Measurements from ENCODE around the gene CDH18. TPM values are rescaled to one million over a fixed set of nuclear protein-coding genes. Genes with fewer than 3 reads are reported as not detected.

CDH18 gene
- total and polyA plus RNA-seq, 2 donors (not counting 3 experiments of a cell fraction or from before 2014, with no cell fraction given) = 0.06 TPM; not detected in 1

DNA sequence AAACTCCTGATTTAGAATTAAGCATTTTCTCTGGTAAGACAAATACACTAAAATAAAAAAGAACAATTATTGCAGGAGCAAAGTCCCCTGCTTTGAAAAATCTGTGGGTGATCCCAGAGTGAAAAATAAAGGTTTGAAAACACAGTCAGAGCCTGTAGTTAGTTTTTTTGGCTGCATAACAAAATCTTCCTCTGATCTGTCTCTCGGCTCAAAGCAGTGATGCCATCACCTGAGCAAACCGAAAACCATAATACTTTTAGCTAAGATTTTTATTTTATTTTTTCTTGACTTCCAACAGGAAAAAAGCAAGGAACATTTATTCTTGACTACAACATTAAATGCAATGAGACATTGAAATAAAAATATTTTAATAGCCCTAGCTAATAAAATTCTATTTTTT lies 1.2 kb downstream of the CDH18 start:
- CTCF ChIA-PET = no interaction called here
- Histone ChIP-seq H3K9me3 (replicated peaks; ENCODE audit: control insufficient read depth, insufficient read depth, low read length) (peaks cover 2% of the 10 kb centered on the region), H3K27ac (ENCODE audit: insufficient read depth, low read depth, low read length) (no peak overlapping the region), H3K9ac (replicated peaks; ENCODE audit: extremely low read depth, insufficient read depth, low read length) (no peak overlapping the region), H2AFZ (ENCODE audit: low read depth, low read length) (no peak overlapping the region), H4K20me1 (replicated peaks; ENCODE audit: control insufficient read depth, extremely low read depth, insufficient read depth, low read length) (no peaks in the 10 kb centered on the region), H3K4me3 (replicated peaks in 1 of 3; ENCODE audit: insufficient read depth in 1 of 3, low read depth in 1 of 3, low read length in 3 of 3) (no peak overlapping the region), H3K9me1 (replicated peaks; ENCODE audit: control insufficient read depth, extremely low read depth, insufficient read depth, low read length) (no peaks in the 10 kb centered on the region), H3K27me3 (ENCODE audit: control insufficient read depth in 2 of 2, insufficient read depth in 2 of 2, low read length in 2 of 2) (peaks cover 0 to 4% of the 10 kb centered on the region in 2 experiments), H3K4me2 (ENCODE audit: insufficient read depth, low read length) (no peak overlapping the region), H3K79me2 (ENCODE audit: control insufficient read depth, insufficient read depth, low read length) (no peaks in the 10 kb centered on the region), H3K4me1 (ENCODE audit: control insufficient read depth, extremely low read depth, insufficient read depth, low read length) (no peaks in the 10 kb centered on the region), H3K36me3 (ENCODE audit: control insufficient read depth in 2 of 2, extremely low read depth in 1 of 2, insufficient read depth in 2 of 2, low read length in 2 of 2) (no peaks in the 10 kb centered on the region)
- no peak for DNase-seq (ENCODE audit: low read depth, low spot score)
- intact Hi-C loops (cut with micrococcal nuclease) (no loop called here), dilution Hi-C loops (cut with MboI; ENCODE audit: extremely low pct_ligation_motif_present, low sequenced_read_pairs) (no loop called here)
- BruUV-seq (replicated peaks) = no TSS peak
- no peak for FAIRE-seq
- POLR2A ChIA-PET = no interaction called here
- TF ChIP-seq GATA2 (IDR thresholded peaks at IDR 0.05; ENCODE audit: insufficient read depth, insufficient read length, low read depth, low read length) (no peak), MYC (IDR thresholded peaks at IDR 0.05; ENCODE audit: low read depth, low read length) (no peak), CTCF (IDR thresholded peaks at IDR 0.05; ENCODE audit: extremely low read depth in 1 of 2, insufficient read depth in 1 of 2, low read depth in 1 of 2, low read length in 2 of 2) (no peak), MAX (IDR thresholded peaks at IDR 0.05; ENCODE audit: insufficient read depth, insufficient read length) (no peak), FOS (IDR thresholded peaks at IDR 0.05; ENCODE audit: borderline replicate concordance, insufficient read depth, low read length) (no peak), JUN (IDR thresholded peaks at IDR 0.05; ENCODE audit: borderline replicate concordance, insufficient read depth, insufficient read length, low read depth) (no peak), POLR2A (IDR thresholded peaks at IDR 0.05; ENCODE audit: low read depth, low read length) (no peak), EZH2 (IDR thresholded peaks at IDR 0.05; ENCODE audit: borderline replicate concordance, low read depth, low read length, severe bottlenecking) (no peak), POLR2AphosphoS5 (IDR thresholded peaks at IDR 0.05; ENCODE audit: insufficient read depth, low read depth, low read length) (no peak)

Measured in endothelial cell of umbilical vein (primary cell).